GM20000 (cell line): ENCODE results near the gene DNAJB14.
A peak's percentile ranks its signal among the peaks of the same experiment; 100 is the strongest.

Source experiments
- DNase-seq: peaks from one replicate; pipeline ENCODE4 v3.0.0; 2012; ENCODE audit warnings: low spot score
- TF ChIP-seq, protein P1 (sequence below): IDR thresholded peaks from 2 replicates; pipeline ENCODE4 v1.5.1; 2012; ENCODE audit warnings: mild to moderate bottlenecking, control low read depth; ENCODE audit errors: extremely low read depth, missing control alignments

The DNAJB14 gene

DNA sequence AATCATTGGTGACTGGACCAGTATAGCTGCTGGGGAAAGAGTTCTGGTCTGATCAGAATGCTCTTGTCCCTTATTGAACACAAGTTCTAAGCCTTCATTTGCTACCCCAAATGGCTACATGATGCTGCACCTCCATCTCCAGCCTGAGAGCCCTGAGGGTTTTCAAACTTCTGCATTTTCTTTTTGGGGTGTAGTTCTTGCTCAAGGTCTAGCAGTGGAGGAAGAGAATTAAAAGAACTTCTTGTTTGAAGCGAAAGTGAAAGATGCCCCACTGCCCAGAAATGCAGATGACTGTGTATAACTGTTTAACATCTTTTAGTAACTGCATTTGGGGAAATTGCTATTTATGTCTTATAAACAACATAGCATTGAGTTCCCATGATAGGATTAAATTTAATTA, 90.7 kb downstream of the DNAJB14 start:
- peak; percentile 34 for DNase-seq
- TF ChIP-seq, protein P1, sequence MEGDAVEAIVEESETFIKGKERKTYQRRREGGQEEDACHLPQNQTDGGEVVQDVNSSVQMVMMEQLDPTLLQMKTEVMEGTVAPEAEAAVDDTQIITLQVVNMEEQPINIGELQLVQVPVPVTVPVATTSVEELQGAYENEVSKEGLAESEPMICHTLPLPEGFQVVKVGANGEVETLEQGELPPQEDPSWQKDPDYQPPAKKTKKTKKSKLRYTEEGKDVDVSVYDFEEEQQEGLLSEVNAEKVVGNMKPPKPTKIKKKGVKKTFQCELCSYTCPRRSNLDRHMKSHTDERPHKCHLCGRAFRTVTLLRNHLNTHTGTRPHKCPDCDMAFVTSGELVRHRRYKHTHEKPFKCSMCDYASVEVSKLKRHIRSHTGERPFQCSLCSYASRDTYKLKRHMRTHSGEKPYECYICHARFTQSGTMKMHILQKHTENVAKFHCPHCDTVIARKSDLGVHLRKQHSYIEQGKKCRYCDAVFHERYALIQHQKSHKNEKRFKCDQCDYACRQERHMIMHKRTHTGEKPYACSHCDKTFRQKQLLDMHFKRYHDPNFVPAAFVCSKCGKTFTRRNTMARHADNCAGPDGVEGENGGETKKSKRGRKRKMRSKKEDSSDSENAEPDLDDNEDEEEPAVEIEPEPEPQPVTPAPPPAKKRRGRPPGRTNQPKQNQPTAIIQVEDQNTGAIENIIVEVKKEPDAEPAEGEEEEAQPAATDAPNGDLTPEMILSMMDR = no peak

DNA sequence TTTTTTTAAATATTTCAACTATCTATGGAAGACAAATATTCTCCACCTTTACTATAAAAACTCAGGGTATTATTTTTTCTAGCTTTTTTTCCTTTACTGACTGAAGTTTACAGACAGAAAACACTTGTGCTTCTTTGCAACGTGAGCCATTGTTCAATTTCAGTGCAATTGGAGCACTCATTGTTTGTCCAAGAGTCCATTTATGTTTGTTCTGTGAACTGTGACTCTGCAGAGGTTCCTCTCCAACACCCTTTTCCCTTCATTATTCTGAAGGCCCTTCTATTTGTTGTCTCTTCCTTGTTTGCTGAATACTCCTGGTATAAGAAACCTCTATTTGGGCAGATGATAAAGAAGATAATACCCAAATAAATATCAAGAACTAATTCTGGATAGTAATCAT, 92.4 kb downstream of the DNAJB14 start:
- no peak for DNase-seq
- TF ChIP-seq, protein P1 = no peak

DNA sequence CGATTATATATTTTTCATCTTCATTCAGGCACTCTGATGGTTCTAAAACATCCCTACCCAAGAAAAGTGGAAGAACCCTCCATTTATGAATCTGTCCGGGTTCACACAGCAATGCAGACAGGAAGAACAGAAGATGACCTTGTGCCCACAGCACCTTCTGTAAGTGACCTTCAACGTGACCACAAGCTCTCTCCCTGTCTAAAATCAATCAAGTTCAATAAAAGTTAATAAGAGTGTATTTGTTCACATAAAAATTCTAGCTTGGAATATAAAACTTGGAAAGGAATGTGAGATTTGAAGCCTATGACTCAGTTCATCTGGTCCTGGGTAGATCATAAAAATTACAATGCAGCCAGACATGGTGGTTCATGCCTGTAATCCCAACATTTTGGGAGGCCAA, 93.2 kb downstream of the DNAJB14 start:
- DNase-seq = no peak
- TF ChIP-seq, protein P1 = no peak

- DNase-seq = peak; percentile 15
Measured at GRCh38 chr4:99852199-99852749, 94.1 kb downstream of the DNAJB14 start.

DNA sequence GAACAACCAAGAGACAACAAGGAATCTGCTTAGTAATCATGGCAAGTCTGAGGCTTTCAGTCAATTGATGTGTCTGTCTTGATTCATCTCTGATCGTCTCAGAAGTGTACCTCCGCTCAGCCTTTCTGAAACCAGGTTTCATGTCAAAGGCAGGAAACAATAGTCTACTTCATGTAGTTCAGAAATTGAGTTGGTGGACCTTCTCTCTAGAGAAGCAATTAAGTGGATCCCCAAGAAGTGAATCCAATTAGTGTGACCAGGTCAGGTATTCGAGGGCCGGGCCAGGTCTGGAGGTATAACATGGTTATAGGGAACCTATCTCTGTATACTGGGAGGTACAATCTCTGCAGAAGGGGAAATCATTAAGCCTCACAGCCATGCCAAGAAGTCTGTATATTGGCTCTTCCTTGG, 97.8 kb downstream of the DNAJB14 start:
- peak; percentile 36 for DNase-seq
- TF ChIP-seq, protein P1 = no peak

More at GRCh38 chr4:99852199-99852749, 94.1 kb downstream of the DNAJB14 start:
- TF ChIP-seq, protein P1 = no peak

DNA sequence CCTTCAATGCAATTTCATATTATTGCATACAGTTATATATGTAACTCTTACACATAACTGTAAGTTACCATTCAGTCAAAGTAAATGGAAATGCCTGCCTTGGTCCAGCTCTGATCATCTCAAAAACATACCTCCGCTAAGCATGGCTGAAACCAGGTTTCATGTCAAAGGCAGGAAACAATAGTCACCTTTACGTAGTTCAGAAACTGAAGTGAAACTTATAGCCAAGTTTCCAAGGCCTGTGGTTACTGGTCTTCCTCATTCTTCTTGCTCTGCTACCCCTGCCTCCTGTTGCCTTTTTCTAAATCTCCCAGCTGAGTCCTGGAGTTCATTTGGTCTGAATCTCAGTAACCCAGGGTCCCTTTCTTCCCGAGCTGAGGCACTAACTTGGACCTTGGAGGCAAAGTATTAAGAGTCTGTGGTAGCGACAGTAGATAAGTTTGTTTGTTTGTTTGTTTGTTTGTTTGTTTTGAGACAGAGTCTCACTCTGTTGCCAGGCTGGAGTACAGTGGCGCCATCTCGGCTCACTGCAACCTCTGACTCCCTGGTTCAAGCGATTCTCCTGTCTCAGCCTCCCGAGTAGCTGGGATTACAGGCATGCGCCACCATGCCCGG, 98.9 kb downstream of the DNAJB14 start:
- TF ChIP-seq, protein P1 = no peak
- peak; percentile 36 for DNase-seq

GRCh38 chr4:99846891-99847290, 99.5 kb downstream of the DNAJB14 start:
- TF ChIP-seq, protein P1 = no peak
- DNase-seq = no peak
